D721Med (cell line): ENCODE results near the gene SCFD2.

Source experiments
- DNase-seq: peaks from one replicate; pipeline ENCODE4 v3.0.0; 2011; ENCODE audit warnings: low spot score; ENCODE audit not compliant: insufficient read length
- FAIRE-seq: peaks from 2 replicates; lab custom pipeline; 2011; peaks lifted over from hg19 to GRCh38; lab: Jason Lieb, UNC
- CTCF ChIP-seq: IDR thresholded peaks from 2 replicates; pipeline ENCODE4 v1.5.1; 2012; ENCODE audit warnings: mild to moderate bottlenecking, control low read depth; ENCODE audit not compliant: insufficient read depth; ENCODE audit errors: missing control alignments

Gene SCFD2

DNA sequence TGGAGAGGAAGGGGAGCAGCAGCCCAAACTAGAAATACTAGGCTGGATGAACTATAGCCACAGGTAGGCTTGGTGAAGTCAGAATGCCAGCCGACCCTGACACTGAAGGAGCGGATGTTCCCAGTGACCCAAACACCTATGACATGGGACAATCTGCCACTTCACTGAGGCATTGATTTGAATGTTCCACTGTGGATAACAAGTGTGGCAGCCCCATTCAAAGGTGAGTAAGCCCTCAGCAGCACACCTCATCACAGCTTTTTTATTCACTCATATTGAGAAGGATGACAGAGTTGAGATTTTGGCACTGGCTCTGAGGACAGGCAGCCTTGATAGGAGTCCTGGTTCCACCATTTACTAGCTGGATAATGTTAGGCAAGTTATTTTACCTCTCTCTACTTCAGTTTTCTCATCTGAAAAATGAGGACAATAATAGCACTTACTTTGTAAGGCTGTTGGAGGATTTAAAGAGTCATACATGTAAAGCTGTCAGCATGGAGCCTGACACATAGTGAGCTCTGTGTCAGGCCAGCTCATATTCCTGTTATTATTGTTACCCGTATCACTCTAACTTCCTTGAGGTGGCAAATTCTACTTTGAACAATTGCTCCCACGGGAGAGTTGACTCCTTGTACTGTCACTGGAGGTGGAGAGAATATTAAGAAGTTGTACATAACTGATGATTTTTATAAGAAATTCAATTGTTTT lies 389.2 kb downstream of the SCFD2 start:
- FAIRE-seq (no peak), DNase-seq (no peak)
- TF ChIP-seq CTCF, result no peak

DNA sequence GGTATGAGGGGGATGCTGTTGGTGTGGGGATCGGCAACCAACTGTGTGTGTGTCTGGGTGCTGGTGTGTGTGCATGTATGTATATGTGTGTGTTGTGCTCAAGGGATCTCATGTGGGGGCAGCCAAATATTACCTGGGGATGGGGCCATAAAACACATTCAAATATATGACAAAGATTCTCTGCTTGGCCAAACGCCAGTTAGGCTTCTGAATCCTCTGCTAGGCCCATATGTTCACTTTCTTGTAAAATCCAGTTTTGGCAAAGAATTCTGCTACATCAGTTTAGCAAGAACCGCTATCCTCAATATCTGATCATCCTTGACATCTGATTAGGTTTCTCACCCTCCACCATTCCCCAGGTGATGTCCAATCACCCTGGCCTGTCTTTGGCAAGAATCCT lies 397.2 kb downstream of the SCFD2 start:
- FAIRE-seq (no peak), DNase-seq (no peak)
- no peak for TF ChIP-seq CTCF

DNA sequence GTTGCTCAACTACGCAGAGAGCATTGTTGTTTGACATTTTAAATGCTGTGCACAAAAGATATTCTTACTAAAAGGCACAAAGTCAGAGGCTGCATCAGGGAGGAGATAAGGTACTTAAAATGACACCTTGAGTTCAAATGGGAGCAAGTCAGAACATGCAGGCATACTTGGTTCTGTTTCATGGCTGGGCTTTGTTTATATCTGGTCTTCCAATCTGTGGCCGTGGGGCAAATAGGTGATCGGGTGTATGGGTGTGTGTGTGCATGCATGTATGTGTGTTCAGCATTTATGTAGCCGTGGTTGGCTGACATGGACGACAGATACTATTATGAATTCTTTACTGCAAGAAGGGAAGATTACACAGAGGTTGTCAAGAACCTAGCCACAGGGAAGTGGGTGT lies 397.6 kb downstream of the SCFD2 start:
- no peak for TF ChIP-seq CTCF
- FAIRE-seq (no peak), DNase-seq (no peak)

DNA sequence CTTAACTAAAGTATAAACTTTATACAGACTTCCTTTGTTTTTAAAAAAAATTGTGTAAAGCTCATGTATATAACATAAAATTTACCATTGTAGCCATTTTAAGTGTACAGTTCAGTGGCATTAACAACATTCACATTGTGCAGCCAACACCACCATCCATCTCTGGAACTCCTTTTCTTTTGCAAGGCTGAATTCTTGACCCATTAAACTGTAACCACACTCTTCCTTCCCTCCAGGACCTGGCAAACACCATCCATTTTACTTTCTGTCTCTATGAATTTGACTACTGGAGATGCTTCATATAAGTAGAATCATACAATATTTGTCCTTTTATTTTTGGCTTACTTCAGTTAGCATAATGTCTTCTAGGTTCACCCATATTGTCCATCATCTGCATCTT lies 399.1 kb downstream of the SCFD2 start:
- FAIRE-seq (no peak), DNase-seq (no peak)

DNA sequence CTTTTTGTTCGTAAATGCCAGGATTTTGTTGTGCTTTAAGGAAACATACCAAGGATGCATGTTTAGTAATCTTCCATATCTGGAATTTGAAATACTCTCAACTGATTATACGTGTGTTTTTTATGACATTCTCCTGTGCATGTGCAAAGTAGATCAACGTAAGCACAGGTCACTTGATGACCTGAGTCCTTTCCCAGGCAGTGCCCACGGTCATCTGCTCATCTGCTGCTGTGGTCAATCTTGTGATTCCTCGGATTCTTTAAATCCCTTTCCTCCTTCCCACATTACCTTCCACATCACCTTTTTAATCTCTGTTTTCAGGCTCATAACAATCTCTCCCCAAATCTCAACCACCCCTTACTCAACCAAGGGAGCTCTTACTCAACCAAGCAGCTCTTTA lies 399.7 kb downstream of the SCFD2 start:
- no peak for TF ChIP-seq CTCF
- DNase-seq (no peak), FAIRE-seq (no peak)

More for the DNA sequence above, 399.1 kb downstream of the SCFD2 start:
- no peak for TF ChIP-seq CTCF

GRCh38 chr4:52964561-52965101 lies 401.2 kb downstream of the SCFD2 start:
- TF ChIP-seq CTCF, result no peak
- FAIRE-seq, result no peak
- DNase-seq, result no peak

DNA sequence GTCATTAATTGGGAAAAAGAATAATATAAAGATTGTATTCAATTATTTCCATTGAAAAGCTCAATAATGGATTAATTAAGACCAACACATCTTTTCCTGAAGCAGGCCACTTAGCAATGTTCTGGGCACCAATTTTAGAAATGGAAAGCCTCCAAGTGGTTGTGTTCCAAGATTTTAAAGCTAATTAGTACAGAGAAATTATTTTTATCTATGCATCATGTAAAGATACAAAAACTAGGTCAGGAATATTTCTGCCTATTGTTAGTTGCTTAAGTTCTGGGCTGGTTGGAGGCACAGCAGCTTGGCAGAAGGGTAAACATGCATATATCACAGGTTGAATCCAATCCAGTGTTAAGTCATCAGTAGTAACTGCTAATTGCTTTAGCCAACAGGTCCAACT lies 401.9 kb downstream of the SCFD2 start:
- DNase-seq (no peak), FAIRE-seq (no peak)
- no peak for TF ChIP-seq CTCF
